Natural killer cell treated with Interleukin-12 subunit alpha and Interleukin-12 subunit beta and Interleukin-15 and Interleukin-18, amount 100 ng/mL, for 72 hours (primary cell): ENCODE measurements around the gene PKP1. TPM values are rescaled to one million over a fixed set of nuclear protein-coding genes. Genes with fewer than 3 reads are reported as not detected.

ENCODE experiments used
- ATAC-seq, 2 donors: fragments of 150-1000 bp; cut with Tn5 transposase in 1 of 2; sonication (Bioruptor Pico), chemical (Tn5 transposase) in 1 of 2; 2 replicates each; pipeline ENCODE4 v1.10.0; 2021
- DNase-seq: peaks from one replicate; pipeline ENCODE4 v3.0.0; 2022; ENCODE audit warnings: low spot score
- H3K27ac Mint-ChIP-seq, 2 donors: 1 replicate in 1 of 2; 2 replicates in 1 of 2; pipeline ENCODE4 v1.8.0; 2022; ENCODE audit warnings: mixed read lengths in 2 of 2, mild to moderate bottlenecking in 1 of 2, moderate library complexity in 1 of 2
- H3K27me3 Mint-ChIP-seq, 2 donors: 1 replicate in 1 of 2; 2 replicates in 1 of 2; pipeline ENCODE4 v1.8.0; 2022; ENCODE audit warnings: mixed read lengths in 2 of 2
- H3K36me3 Mint-ChIP-seq: one replicate; pipeline ENCODE4 v1.8.0; 2022; ENCODE audit warnings: mixed read lengths
- H3K4me1 Mint-ChIP-seq, 2 donors: 1 replicate in 1 of 2; 2 replicates in 1 of 2; pipeline ENCODE4 v1.8.0; 2022; ENCODE audit warnings: low read depth in 2 of 2, mixed read lengths in 2 of 2, mild to moderate bottlenecking in 1 of 2
- H3K4me3 Mint-ChIP-seq: one replicate; pipeline ENCODE4 v1.8.0; 2022; ENCODE audit warnings: mixed read lengths
- H3K9me3 Mint-ChIP-seq: 2 replicates; pipeline ENCODE4 v1.8.0; 2022; ENCODE audit warnings: mixed read lengths
- total RNA-seq, 2 donors: library from RNA; stranded (reverse); gene quantifications; one replicate each; pipeline ENCODE4 v1.2.3, GENCODE V29; 2022

The PKP1 gene
- total RNA-seq, 2 donors from 2014 or later, result not detected

DNA sequence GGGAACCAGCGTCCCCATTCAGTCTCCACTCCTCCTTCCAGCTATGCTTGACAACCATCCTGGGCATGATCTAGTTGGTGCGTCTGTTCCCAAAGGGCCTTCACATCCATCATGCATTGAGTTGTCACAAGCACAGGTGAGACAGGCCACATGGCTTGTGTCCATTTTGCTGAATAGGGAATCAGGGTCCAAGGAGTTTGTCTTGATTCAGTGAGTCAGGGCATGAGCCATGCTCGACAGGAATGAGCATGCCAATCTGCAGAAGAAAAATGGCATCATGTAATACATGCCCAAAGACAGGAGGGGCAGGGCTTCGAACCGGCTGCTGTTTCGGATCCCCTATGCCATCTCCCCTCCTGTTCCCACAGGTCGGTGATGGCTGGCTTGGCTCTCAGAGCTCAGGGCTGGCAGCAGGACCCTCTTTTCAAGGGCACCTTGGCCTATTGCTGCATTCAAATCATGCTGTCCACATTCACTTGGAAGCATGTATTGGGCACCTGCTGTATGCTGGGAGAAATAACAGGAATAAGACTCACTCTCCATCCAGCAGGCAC, 44.5 kb downstream of the PKP1 start:
- H3K4me1 Mint-ChIP-seq, result no peaks in the 10 kb centered on the region
- no peak for DNase-seq
- H3K27ac Mint-ChIP-seq, result no peak overlapping the region
- no peak for ATAC-seq
- no peaks in the 10 kb centered on the region for H3K36me3 Mint-ChIP-seq
- no peak overlapping the region for H3K4me3 Mint-ChIP-seq
- H3K9me3 Mint-ChIP-seq, result no peaks in the 10 kb centered on the region
- peaks cover 0 to 10% of the 10 kb centered on the region in 2 donors for H3K27me3 Mint-ChIP-seq

DNA sequence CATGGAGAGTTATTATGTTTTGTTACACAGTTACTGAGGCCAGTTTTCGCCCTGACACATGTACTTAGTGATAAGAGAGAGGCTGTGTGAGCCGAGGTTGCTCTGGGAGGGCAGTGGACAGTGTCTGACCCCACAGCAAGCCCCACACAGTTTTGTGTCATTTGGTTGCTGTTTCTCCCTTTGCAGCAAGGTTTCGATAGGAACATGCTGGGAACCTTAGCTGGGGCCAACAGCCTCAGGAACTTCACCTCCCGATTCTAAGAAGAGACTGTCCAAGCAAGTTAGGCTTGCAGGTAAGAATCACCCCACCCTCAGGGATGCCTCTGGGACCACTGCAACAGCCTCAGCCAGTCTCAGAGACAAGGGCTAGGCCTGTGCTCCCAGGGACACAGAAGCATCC, 45.3 kb downstream of the PKP1 start:
- Mint-ChIP-seq H3K4me1 (no peaks in the 10 kb centered on the region), H3K4me3 (no peak overlapping the region), H3K36me3 (no peaks in the 10 kb centered on the region), H3K9me3 (no peaks in the 10 kb centered on the region), H3K27ac (no peak overlapping the region), H3K27me3 (peaks cover 0 to 10% of the 10 kb centered on the region in 2 donors)
- ATAC-seq (no peak), DNase-seq (no peak)

DNA sequence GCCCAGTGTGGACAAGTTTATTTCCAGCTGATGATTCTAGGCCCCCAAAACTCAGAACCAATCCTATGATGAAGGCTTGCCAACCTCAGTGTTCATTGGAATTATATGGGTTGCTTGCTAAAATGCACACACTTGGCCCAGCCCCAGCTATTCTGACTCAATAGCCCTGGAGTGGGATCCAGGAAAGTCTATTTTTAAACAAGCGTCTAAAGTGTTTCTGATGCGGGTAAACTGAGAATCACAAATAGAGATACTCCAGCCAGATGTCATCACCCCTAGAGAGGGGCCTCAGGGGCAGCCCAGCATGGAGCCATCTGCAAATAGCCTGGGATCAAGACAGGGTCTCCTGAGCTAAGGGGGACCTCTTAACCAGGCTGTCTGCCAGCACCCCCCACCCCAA, 46.0 kb downstream of the PKP1 start:
- H3K9me3 Mint-ChIP-seq, result no peaks in the 10 kb centered on the region
- no peaks in the 10 kb centered on the region for H3K4me1 Mint-ChIP-seq
- ATAC-seq, result no peak
- no peaks in the 10 kb centered on the region for H3K36me3 Mint-ChIP-seq
- no peak overlapping the region for H3K4me3 Mint-ChIP-seq
- no peak overlapping the region for H3K27ac Mint-ChIP-seq
- peaks cover 0 to 10% of the 10 kb centered on the region in 2 donors for H3K27me3 Mint-ChIP-seq
- DNase-seq, result no peak

DNA sequence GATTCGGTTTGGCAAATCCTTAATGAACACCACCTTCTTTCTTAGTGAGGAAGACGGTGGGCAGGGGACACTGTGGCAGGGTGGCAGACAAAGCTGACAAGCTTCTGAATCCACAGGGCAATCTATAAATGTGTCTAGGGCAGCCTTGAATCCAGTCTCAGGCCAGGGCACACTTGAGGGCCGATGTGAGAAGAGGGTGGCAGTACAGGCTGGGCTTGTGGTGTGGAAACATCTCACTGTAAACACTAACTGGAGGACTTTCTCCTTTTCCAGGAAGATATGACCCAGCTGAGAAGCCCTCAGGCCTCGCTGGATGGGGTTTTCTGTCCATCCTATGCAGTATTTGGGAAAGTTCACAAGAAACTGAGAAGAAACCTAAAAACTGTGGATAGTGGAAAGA, 46.5 kb downstream of the PKP1 start:
- H3K9me3 Mint-ChIP-seq, result no peaks in the 10 kb centered on the region
- H3K4me3 Mint-ChIP-seq, result no peak overlapping the region
- DNase-seq, result no peak
- H3K27ac Mint-ChIP-seq, result no peak overlapping the region
- H3K27me3 Mint-ChIP-seq, result peaks cover 0 to 10% of the 10 kb centered on the region in 2 donors
- ATAC-seq, result no peak
- H3K36me3 Mint-ChIP-seq, result no peaks in the 10 kb centered on the region
- H3K4me1 Mint-ChIP-seq, result no peaks in the 10 kb centered on the region

- no peak for ATAC-seq
- Mint-ChIP-seq H3K36me3 (no peaks in the 10 kb centered on the region), H3K4me1 (no peaks in the 10 kb centered on the region), H3K27ac (no peak overlapping the region), H3K9me3 (no peaks in the 10 kb centered on the region), H3K4me3 (no peak overlapping the region), H3K27me3 (peaks cover 0 to 10% of the 10 kb centered on the region in 2 donors)
- no peak for DNase-seq
Observed at GRCh38 chr1:201330541-201330940, 47.2 kb downstream of the PKP1 start.

- H3K27me3 Mint-ChIP-seq, result peaks cover 0 to 9% of the 10 kb centered on the region in 2 donors
- H3K27ac Mint-ChIP-seq, result no peak overlapping the region
- no peaks in the 10 kb centered on the region for H3K4me1 Mint-ChIP-seq
- H3K36me3 Mint-ChIP-seq, result no peaks in the 10 kb centered on the region
- ATAC-seq (no peak), DNase-seq (no peak)
- no peak overlapping the region for H3K4me3 Mint-ChIP-seq
- no peaks in the 10 kb centered on the region for H3K9me3 Mint-ChIP-seq
Observed at GRCh38 chr1:201331166-201331565, 47.9 kb downstream of the PKP1 start.

DNA sequence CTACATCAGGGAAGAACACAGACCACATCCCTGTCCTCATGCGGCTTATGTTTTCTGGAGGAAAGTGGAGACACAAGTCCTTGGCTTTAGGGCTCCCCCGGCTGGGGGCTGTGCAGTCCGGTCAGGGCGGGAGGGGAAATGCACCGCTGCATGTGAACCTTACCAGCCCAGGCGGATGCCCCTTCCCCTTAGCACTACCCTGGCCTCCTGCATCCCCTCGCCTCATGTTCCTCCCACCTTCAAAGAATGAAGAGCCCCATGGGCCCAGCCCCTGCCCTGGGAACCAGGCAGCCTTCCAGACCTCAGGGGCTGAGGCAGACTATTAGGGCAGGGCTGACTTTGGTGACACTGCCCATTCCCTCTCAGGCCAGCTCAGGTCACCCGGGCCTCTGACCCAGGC, 48.7 kb downstream of the PKP1 start:
- DNase-seq (no peak), ATAC-seq (no peak)
- no peaks in the 10 kb centered on the region for H3K9me3 Mint-ChIP-seq
- no peak overlapping the region for H3K4me3 Mint-ChIP-seq
- peaks cover 0 to under 1% of the 10 kb centered on the region in 2 donors for H3K27me3 Mint-ChIP-seq
- no peaks in the 10 kb centered on the region for H3K36me3 Mint-ChIP-seq
- no peak overlapping the region for H3K27ac Mint-ChIP-seq
- no peaks in the 10 kb centered on the region for H3K4me1 Mint-ChIP-seq

DNA sequence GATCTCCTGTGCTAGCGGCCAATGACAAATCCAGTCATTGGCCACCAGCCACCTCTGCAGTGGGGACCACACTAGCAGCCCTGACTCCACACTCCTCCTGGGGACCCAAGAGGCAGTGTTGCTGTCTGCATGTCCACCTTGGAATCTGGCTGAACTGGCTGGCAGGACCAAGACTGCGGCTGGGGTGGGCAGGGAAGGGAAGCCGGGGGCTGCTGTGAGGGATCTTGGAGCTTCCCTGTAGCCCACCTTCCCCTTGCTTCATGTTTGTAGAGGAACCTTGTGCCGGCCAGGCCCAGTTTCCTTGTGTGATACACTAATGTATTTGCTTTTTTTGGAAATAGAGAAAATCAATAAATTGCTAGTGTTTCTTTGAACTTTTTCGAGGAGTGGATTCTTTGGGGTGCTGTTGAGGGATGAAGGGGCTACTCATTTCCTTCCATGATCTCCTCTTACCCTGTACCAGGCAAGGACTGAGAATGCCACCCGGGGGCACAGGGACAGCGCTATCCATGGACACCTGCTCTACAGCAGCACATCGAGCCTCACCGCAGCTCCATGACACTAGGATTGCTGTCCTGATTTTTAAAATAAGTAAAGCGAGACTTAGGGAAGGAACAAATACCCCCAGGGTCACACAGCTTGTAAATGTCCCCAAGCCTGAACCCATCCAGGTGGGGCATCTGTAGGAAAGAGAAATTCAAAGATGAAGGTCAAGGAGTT, 49.5 kb downstream of the PKP1 start:
- Mint-ChIP-seq H3K4me1 (no peaks in the 10 kb centered on the region), H3K27me3 (no peaks in the 10 kb centered on the region), H3K4me3 (no peak overlapping the region), H3K36me3 (no peaks in the 10 kb centered on the region), H3K27ac (no peak overlapping the region), H3K9me3 (no peaks in the 10 kb centered on the region)
- ATAC-seq (no peak), DNase-seq (no peak)

DNA sequence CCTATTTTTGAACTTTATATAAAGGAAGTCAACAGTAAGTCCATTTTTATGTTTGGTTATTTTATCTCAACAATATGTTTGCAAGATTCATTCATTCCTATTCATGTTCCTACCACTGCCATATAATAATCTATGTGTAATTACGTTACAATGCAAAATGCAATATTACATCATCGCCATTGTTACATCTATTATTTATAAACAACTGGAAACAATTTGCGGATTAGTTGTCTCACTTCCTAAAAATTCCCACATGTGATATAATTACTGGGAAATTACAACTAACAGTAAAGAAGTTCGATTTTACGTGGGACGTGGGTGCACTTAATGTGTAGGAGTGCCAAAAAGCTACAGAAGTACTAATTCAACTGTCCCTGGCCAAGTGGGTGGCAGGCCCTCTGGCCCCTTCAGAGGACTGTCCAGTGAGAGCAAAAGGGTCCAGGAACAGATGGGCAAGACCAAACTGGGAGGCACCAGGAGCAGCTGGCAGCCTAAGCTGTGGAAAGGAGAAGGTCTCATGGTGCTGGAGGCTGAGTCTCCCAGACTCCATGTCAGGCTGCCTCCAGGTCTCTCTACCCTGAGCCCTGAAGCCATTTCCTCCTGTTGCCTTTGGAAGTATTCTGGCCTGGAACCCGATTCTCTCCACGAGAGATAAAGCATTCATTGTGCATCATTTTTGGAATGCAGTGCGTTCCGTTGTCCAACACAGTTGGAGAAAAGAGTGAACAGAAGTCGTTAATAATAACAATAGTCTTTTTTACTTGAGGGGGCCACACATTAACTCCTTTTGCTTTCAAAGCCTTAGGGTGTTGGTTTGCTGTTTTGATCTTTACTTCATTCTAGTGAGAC, 51.2 kb downstream of the PKP1 start:
- ATAC-seq (no peak), DNase-seq (no peak)
- Mint-ChIP-seq H3K27me3 (peaks cover 5 to 10% of the 10 kb centered on the region in 2 donors), H3K9me3 (no peaks in the 10 kb centered on the region), H3K4me3 (no peak overlapping the region), H3K27ac (no peak overlapping the region), H3K36me3 (no peaks in the 10 kb centered on the region), H3K4me1 (no peaks in the 10 kb centered on the region)

GRCh38 chr1:201335174-201335870, 52.0 kb downstream of the PKP1 start:
- H3K27me3 Mint-ChIP-seq, result peaks cover 6 to 16% of the 10 kb centered on the region in 2 donors
- DNase-seq, result no peak
- H3K9me3 Mint-ChIP-seq, result no peaks in the 10 kb centered on the region
- no peak overlapping the region for H3K4me3 Mint-ChIP-seq
- H3K27ac Mint-ChIP-seq, result no peak overlapping the region
- no peak for ATAC-seq
- H3K36me3 Mint-ChIP-seq, result no peaks in the 10 kb centered on the region
- no peaks in the 10 kb centered on the region for H3K4me1 Mint-ChIP-seq

DNA sequence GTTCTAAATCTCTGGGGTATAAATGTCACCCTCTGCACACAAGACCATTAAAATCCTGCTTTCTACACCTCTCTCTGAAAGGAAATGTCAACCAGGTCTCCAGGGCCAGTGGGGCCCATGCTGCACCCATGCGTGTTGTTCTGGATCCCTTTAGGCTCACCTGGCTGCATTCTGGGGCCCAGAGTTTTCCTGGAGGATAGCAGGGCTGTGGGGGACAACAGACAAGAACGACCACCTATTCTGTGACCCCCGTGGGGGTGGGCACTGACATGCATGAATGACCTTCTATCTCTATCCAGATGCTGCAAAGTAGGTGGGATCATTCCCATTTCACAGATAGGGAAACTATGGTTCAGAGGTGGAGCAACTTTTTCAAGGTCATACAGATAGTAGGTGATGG, 52.6 kb downstream of the PKP1 start:
- Mint-ChIP-seq H3K9me3 (no peaks in the 10 kb centered on the region), H3K4me3 (no peak overlapping the region), H3K27ac (no peak overlapping the region), H3K27me3 (peaks cover 6 to 22% of the 10 kb centered on the region in 2 donors), H3K36me3 (no peaks in the 10 kb centered on the region), H3K4me1 (no peaks in the 10 kb centered on the region)
- no peak for DNase-seq
- ATAC-seq, result no peak

DNA sequence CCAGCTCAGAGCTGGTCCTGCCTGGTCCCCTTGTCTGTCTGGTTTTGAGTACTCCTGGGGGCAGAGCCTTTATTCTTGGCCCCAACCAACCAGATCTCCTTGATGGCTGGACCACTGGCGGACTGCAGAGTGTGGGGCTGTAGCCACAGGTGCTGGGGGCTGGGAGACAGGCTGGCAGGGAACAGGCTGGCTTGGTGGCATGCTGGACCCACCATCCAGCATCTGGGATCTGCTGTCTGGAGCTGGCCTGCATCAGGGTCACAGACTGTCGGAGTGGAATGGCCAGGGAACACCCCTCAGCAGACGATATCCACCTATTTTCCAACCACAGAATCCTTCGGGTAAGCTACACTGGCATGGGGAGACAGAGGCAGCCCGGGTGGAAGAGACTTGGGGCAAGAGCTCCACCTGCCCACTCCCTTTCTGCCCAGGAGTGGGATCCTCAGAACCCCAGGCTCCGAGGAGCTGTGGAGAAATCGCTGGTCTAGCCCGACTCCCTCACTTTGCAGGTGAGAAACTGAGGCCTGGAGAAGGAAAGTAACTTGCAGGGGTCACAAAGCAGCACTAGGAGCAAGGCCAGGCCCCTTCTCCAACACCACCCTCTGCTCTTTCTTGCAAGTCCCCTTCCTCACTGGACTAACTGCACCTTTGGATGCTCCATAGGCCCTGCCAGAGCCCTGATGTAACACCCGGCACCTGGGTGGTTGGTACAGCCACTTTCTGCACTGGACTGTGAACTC, 53.6 kb downstream of the PKP1 start:
- no peak for DNase-seq
- no peaks in the 10 kb centered on the region for H3K4me1 Mint-ChIP-seq
- H3K4me3 Mint-ChIP-seq, result no peak overlapping the region
- ATAC-seq, result peak in 1 of 2 donors; percentile 21
- no peaks in the 10 kb centered on the region for H3K36me3 Mint-ChIP-seq
- H3K27ac Mint-ChIP-seq, result no peak overlapping the region
- peaks cover 12 to 29% of the 10 kb centered on the region in 2 donors for H3K27me3 Mint-ChIP-seq
- H3K9me3 Mint-ChIP-seq, result no peaks in the 10 kb centered on the region

DNA sequence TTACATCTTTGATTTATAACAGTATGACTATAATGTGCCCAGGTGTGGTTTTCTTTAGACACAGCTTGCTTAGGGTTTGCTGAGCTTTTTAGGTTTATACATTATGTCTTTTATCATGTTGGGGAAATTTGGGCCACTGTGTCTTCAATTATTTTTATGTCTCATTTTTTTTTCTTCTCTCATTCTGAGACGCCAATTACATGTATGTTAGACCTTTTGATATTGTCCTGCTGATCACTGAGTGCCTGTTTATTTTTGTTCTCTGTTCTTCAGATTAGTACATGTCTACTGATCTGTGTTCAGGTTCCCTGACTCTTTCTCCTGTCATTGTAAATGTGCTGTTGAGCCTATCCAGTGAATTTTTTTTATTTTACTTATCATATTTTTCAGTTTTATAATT, 58.1 kb downstream of the PKP1 start:
- Mint-ChIP-seq H3K4me1 (no peaks in the 10 kb centered on the region), H3K36me3 (no peaks in the 10 kb centered on the region), H3K4me3 (no peak overlapping the region), H3K27ac (no peak overlapping the region), H3K27me3 (peaks cover 16 to 38% of the 10 kb centered on the region in 2 donors), H3K9me3 (no peaks in the 10 kb centered on the region)
- DNase-seq, result no peak
- ATAC-seq, result no peak
